Ishikawa (cell line): Measurements from ENCODE around the gene HOXB6.

Source experiments
- CEBPB ChIP-seq: IDR thresholded peaks from 2 replicates; pipeline ENCODE4 v1.6.1; 2012
- CREB1 ChIP-seq: IDR thresholded peaks from 2 replicates; pipeline ENCODE4 v1.6.1; 2012; ENCODE audit warnings: low read depth
- EGR1 ChIP-seq: IDR thresholded peaks from 2 replicates; pipeline ENCODE4 v1.6.1; 2012
- EP300 ChIP-seq: IDR thresholded peaks from 2 replicates; pipeline ENCODE4 v1.6.1; 2012; ENCODE audit warnings: borderline replicate concordance
- FOXM1 ChIP-seq: IDR thresholded peaks from 2 replicates; pipeline ENCODE4 v1.6.1; 2012; ENCODE audit warnings: low read depth, borderline replicate concordance
- NFIC ChIP-seq: IDR thresholded peaks from 2 replicates; pipeline ENCODE4 v1.6.1; 2012
- RAD21 ChIP-seq: IDR thresholded peaks from 2 replicates; pipeline ENCODE4 v1.6.1; 2012; ENCODE audit warnings: low read depth
- TAF1 ChIP-seq: IDR thresholded peaks from 2 replicates; pipeline ENCODE4 v1.6.1; 2012; ENCODE audit warnings: low read depth, mild to moderate bottlenecking
- TCF12 ChIP-seq: IDR thresholded peaks from 2 replicates; pipeline ENCODE4 v1.6.1; 2012; ENCODE audit warnings: low read depth
- TEAD4 ChIP-seq: IDR thresholded peaks from 2 replicates; pipeline ENCODE4 v1.6.1; 2012
- YY1 ChIP-seq: IDR thresholded peaks from 2 replicates; pipeline ENCODE4 v1.6.1; 2012; ENCODE audit warnings: low read depth
- ZBTB7A ChIP-seq: IDR thresholded peaks from 2 replicates; pipeline ENCODE4 v1.6.1; 2012; ENCODE audit warnings: low read depth
- TF ChIP-seq, protein P1 (sequence below): IDR thresholded peaks from 2 replicates; pipeline ENCODE4 v1.6.1; 2012
- TF ChIP-seq, protein P2 (sequence below): IDR thresholded peaks from 2 replicates; pipeline ENCODE4 v1.6.1; 2012; ENCODE audit warnings: low read depth, mild to moderate bottlenecking
- TF ChIP-seq, protein P3 (sequence below): IDR thresholded peaks from 2 replicates; pipeline ENCODE4 v1.6.1; 2012

Gene HOXB6

DNA sequence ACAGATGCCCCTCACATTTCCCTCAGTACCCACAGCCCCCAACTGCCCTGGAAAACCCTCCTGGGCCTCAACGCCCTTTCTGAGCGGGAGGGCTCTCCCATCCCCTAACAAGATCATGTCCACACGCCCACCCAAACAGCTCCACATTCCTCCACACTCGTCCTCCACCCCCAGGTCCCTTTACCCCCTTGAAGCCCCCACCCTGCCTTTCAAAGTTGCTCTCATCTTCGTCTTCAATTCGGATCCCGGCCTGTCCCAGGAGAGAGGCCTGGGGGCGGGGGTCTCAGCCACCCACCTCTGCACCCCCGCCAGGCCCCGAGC, 41.0 kb downstream of the HOXB6 start:
- TF ChIP-seq TEAD4 (no peak), ZBTB7A (no peak), YY1 (no peak), EGR1 (no peak), TAF1 (no peak), TCF12 (no peak), CREB1 (no peak), CEBPB (no peak), EP300 (no peak), NFIC (no peak), RAD21 (no peak), FOXM1 (no peak)
- TF ChIP-seq, protein P1, sequence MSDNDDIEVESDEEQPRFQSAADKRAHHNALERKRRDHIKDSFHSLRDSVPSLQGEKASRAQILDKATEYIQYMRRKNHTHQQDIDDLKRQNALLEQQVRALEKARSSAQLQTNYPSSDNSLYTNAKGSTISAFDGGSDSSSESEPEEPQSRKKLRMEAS: no peak
- TF ChIP-seq, protein P2, sequence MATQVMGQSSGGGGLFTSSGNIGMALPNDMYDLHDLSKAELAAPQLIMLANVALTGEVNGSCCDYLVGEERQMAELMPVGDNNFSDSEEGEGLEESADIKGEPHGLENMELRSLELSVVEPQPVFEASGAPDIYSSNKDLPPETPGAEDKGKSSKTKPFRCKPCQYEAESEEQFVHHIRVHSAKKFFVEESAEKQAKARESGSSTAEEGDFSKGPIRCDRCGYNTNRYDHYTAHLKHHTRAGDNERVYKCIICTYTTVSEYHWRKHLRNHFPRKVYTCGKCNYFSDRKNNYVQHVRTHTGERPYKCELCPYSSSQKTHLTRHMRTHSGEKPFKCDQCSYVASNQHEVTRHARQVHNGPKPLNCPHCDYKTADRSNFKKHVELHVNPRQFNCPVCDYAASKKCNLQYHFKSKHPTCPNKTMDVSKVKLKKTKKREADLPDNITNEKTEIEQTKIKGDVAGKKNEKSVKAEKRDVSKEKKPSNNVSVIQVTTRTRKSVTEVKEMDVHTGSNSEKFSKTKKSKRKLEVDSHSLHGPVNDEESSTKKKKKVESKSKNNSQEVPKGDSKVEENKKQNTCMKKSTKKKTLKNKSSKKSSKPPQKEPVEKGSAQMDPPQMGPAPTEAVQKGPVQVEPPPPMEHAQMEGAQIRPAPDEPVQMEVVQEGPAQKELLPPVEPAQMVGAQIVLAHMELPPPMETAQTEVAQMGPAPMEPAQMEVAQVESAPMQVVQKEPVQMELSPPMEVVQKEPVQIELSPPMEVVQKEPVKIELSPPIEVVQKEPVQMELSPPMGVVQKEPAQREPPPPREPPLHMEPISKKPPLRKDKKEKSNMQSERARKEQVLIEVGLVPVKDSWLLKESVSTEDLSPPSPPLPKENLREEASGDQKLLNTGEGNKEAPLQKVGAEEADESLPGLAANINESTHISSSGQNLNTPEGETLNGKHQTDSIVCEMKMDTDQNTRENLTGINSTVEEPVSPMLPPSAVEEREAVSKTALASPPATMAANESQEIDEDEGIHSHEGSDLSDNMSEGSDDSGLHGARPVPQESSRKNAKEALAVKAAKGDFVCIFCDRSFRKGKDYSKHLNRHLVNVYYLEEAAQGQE: no peak
- TF ChIP-seq, protein P3, sequence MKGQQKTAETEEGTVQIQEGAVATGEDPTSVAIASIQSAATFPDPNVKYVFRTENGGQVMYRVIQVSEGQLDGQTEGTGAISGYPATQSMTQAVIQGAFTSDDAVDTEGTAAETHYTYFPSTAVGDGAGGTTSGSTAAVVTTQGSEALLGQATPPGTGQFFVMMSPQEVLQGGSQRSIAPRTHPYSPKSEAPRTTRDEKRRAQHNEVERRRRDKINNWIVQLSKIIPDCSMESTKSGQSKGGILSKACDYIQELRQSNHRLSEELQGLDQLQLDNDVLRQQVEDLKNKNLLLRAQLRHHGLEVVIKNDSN: no peak

DNA sequence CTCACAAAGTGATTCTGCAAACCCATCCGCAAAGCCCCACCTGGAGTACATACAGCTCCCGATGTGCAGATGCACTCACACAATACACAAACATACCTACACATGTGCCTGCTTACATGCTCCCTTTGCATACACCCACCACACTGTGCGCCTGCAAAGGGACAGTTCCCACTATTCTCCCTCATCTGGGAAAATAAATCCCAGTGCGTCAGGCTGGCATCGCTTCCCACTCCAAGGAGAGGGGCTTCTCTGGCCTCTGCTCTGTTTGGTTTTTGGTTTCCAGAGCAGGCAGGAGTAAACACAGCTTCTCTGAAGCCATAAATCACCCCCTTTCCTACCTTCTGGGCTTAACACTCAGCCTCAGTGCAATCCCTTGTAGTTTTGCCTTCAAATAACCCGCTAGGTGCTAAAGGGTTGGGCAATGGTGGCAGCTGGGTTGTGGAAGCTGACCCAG, 41.4 kb downstream of the HOXB6 start:
- TF ChIP-seq ZBTB7A: no peak
- TF ChIP-seq EP300: no peak
- TF ChIP-seq TAF1: no peak
- TF ChIP-seq, protein P2: no peak
- no peak for TF ChIP-seq CREB1
- TF ChIP-seq NFIC: no peak
- TF ChIP-seq, protein P1: no peak
- TF ChIP-seq EGR1: no peak
- TF ChIP-seq FOXM1: no peak
- no peak for TF ChIP-seq CEBPB
- TF ChIP-seq YY1: no peak
- TF ChIP-seq, protein P3: no peak
- no peak for TF ChIP-seq TEAD4
- TF ChIP-seq TCF12: no peak

DNA sequence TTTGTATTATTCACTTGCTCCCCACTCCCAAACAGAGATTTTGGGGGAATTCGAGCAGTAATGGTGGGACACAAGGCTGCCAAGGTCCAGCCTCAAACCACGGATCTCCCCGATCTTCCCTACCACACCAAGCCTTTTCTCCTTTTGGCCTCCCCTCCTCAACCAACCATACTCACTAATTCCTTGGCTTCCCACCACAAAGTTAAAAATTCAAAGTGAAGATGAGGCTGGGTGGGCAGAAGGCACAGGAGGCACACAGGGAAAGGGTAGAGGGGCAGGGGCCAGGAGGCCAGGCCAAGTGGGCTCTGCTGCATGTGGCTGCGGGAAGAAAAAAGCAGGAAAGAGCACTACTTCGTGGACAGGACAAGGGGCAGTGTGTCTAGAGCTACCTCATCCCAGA, 41.9 kb downstream of the HOXB6 start:
- TF ChIP-seq, protein P2: no peak
- no peak for TF ChIP-seq TCF12
- no peak for TF ChIP-seq RAD21
- TF ChIP-seq, protein P3: no peak
- TF ChIP-seq NFIC: no peak
- TF ChIP-seq YY1: no peak
- no peak for TF ChIP-seq TAF1
- TF ChIP-seq EGR1: no peak
- TF ChIP-seq TEAD4: no peak
- TF ChIP-seq CREB1: no peak
- TF ChIP-seq EP300: no peak
- no peak for TF ChIP-seq CEBPB
- no peak for TF ChIP-seq ZBTB7A
- no peak for TF ChIP-seq FOXM1
- TF ChIP-seq, protein P1: no peak
